HG03064 (cell line): ENCODE measurements around the gene CACUL1.
"Not testable (repeated sequence)": the region's sequence is repeated elsewhere in the genome, so short reads cannot be mapped to it uniquely, and the experiment has no call there.

Source experiments
- ATAC-seq: cut with Tn5 transposase; IDR thresholded peaks from one replicate; pipeline ENCODE4 v1.9.1; 2021; ENCODE audit warnings: low read depth; ENCODE audit not compliant: unreplicated experiment

CACUL1 gene

DNA sequence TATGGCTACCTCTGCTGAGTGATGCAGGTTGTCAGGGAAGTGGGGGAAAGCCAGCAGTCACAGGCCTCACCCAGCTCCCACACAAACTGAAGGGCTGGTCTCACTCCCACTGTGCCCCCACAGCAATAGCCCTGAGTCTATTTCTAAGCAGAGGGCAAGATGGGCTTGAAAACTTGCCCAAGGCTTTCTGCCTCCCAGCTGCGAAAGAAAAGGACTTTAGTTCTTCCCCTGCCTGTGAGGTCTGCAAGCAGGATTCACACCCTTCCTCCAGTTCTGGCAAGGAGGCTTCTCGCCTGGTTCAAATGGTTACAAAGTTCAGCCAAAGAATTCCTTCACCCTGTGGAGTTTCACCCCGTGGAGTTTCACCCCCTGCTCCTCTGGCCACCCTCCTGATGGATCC is 96.0 kb downstream of the CACUL1 start:
- ATAC-seq: no peak

- ATAC-seq: not testable (repeated sequence)
These were observed 96.6 kb downstream of the CACUL1 start for GRCh38 chr10:118658168-118658567.

DNA sequence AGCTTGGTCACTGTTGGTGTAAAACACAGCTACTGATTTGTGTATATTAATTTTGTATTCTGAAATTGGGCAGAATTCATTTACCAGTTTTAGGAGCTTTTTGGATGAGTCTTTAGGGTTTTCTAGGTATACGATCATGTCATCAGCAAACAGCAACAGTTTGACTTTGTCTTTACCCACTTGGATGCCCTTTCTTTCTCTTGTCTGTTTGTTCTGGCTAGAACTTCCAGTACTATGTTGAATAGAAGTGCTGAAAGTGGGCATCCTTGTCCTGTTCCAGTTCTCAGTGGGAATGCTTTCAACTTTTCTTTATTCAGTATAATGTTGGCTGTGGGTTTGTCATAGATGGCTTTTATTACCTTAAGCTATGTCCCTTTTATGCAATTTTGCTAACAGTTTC is 109.5 kb downstream of the CACUL1 start:
- not testable (repeated sequence) for ATAC-seq

DNA sequence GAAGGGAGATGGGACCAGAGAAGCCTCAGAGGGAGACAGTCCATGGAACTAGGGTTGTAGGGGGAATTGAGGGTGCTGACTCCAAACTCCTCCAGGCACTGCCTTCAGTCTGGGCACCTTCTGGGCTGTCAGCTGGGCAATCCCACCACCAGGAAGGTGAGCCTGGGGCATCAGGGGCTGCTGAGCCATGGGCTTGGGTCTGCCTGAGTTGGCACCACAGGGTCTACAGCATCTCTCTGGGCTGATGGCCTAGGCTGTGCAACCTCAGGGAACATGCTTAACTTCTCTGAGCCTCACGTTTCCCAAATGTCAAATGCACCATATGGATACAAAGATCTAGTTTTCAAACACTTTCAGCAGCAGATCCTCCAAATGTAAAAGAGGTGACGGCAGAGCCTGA is 112.5 kb downstream of the CACUL1 start:
- ATAC-seq: no peak

DNA sequence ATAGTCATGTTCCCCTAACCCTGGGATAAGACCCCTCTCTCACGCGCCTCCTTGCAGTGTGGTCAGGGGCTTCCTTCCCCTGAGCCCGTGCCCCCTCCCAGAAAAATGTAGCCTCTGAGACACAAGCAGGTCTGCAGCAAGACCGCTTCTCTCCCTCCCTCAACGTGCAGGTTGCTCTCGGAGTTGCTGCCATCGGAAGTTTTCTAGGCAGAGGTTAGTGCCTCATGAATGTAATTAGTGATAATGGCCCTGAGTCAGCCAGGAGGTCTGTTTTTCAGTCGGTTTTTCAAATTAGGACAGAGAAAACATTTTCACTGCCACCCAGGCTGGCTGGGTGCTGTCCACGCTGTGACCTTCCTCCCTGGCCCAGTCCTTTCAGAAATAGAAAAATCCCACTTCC is 116.1 kb downstream of the CACUL1 start:
- ATAC-seq: no peak

DNA sequence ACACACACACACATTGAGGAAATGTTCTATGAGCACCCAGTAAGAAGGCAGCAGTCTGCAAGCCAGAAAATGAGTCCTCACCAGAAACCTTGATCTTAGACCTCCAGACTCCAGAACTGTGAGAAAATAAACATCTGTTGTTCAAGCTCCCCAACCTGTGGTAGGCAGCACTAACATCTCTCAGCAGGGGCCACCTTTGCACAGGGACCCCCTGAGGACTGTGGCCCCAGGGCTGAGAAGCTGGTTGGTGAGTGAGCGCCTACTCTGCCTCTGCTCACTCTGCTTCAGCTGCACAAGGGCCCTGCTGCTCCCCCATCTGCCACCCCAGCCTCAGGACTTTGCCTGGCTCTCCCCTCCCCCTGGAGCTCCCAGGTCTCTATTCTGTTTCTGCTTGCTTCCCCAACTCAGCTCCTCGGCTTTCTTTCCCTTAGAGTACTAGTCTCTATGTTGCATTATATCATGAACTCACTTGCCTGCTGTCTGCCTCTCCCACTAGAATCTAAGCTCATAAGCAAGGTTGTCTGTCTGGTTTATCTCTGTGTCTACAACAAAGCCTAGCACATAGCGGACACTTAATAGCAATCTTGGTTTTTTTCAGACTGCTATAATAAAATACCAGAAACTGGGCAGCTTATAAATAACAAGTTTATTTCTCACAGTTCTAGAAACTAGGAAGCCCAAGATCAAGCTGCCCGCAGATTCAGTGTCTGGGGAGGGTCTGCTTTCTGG is 118.9 kb downstream of the CACUL1 start:
- ATAC-seq: no peak

DNA sequence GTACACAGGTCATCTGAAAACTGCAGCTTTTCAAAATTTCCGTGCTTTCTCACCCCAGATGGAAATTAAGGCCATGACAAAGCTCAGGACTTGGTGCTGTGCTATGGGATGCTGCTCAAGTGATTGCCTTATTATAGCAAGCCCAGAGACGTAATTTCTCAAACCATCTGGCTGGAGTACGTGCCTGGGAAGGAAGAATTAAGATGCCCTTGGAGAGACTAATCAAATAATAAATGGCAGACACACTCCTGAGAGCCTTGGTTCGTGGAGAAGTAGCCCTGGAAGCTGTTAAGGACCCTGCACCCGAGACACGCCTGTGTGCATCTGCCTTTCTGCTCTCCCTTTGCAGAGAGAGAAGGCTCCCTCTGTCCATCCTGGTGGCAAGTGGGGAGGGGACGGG is 121.0 kb downstream of the CACUL1 start:
- ATAC-seq: no peak

- ATAC-seq: no peak
These were observed 125.6 kb downstream of the CACUL1 start for GRCh38 chr10:118629211-118629610.

GRCh38 chr10:118628397-118628796 is 126.4 kb downstream of the CACUL1 start:
- no peak for ATAC-seq

- no peak for ATAC-seq
These were observed 127.8 kb downstream of the CACUL1 start for GRCh38 chr10:118626953-118627352.
